Measurements from ENCODE around the gene AMD1. TPM values are rescaled to one million over a fixed set of nuclear protein-coding genes. Genes with fewer than 3 reads are reported as not detected.

Gene AMD1
- total RNA-seq, 1 experiment from 2014 or later: 46.4 TPM

GRCh38 chr6:110939429-110940200, 65.0 kb downstream of the AMD1 start:
- intact Hi-C loops (cut with micrococcal nuclease; ENCODE audit: unreplicated experiment): no loop called here
- Histone ChIP-seq H3K9me3 (ENCODE audit: insufficient read depth, low read depth) (no peaks in the 10 kb centered on the region), H3K27ac (no peak overlapping the region), H3K4me1 (replicated peaks; ENCODE audit: insufficient read depth) (peaks cover 4% of the 10 kb centered on the region), H3K27me3 (ENCODE audit: insufficient read depth, low read depth) (no peaks in the 10 kb centered on the region), H3K9me2 (ENCODE audit: insufficient read depth) (no peaks in the 10 kb centered on the region), H4K20me1 (ENCODE audit: insufficient read depth) (no peaks in the 10 kb centered on the region), H3F3A (ENCODE audit: insufficient read depth, low read depth) (peaks cover 4% of the 10 kb centered on the region; the same call in 1 of the 2 replicates), H3K4me3 (no peak overlapping the region), H3K4me2 (no peak overlapping the region), H2AFZ (no peak overlapping the region), H3K36me3 (ENCODE audit: low read depth) (no peaks in the 10 kb centered on the region), H3K79me2 (ENCODE audit: low read depth) (no peaks in the 10 kb centered on the region)
- no peak for DNase-seq
- ChIA-PET POLR2A (ENCODE audit: unreplicated experiment) (no interaction called here), CTCF (no interaction called here)
- no TSS peak for BruUV-seq (replicated peaks)
- TF ChIP-seq CTCF (conservative IDR thresholded peaks at IDR 0.05) (no peak), EZH2 (IDR thresholded peaks at IDR 0.05; ENCODE audit: low read depth) (no peak)

- H3K4me3 ChIP-seq: no peak overlapping the region
- intact Hi-C loops (cut with micrococcal nuclease; ENCODE audit: unreplicated experiment): loop anchor here (2.0 kb wide), 1 partner anchor 68 kb away; no protein-coding TSS in a partner anchor
- POLR2A ChIA-PET (ENCODE audit: unreplicated experiment): interaction anchor here (0.6 to 0.8 kb wide), 5 partner anchors 8 to 214 kb away, joined by 5 to 12 read pairs (median 10); partner anchors contain the start of genes AMD1 and RPF2
- TF ChIP-seq EZH2 (IDR thresholded peaks at IDR 0.05; ENCODE audit: low read depth) (no peak), CTCF (conservative IDR thresholded peaks at IDR 0.05) (no peak)
- H3K36me3 ChIP-seq (ENCODE audit: low read depth): no peaks in the 10 kb centered on the region
- DNase-seq: peak; percentile 18 to 93
- CTCF ChIA-PET: interaction anchor here (0.6 to 1.0 kb wide), 8 partner anchors 103 to 1359 kb away, joined by 3 to 7 read pairs (median 4); no protein-coding TSS in a partner anchor
- BruUV-seq (replicated peaks): no TSS peak
- no peaks in the 10 kb centered on the region for H4K20me1 ChIP-seq (ENCODE audit: insufficient read depth)
- no peaks in the 10 kb centered on the region for H3K27me3 ChIP-seq (ENCODE audit: insufficient read depth, low read depth)
- H3K27ac ChIP-seq: peak overlapping the region; percentile 62
- H3K9me3 ChIP-seq (ENCODE audit: insufficient read depth, low read depth): no peaks in the 10 kb centered on the region
- peaks cover 15% of the 10 kb centered on the region; the same call in 1 of the 2 replicates for H3F3A ChIP-seq (ENCODE audit: insufficient read depth, low read depth)
- H3K79me2 ChIP-seq (ENCODE audit: low read depth): no peaks in the 10 kb centered on the region
- H3K4me1 ChIP-seq (replicated peaks; ENCODE audit: insufficient read depth): peaks cover 14% of the 10 kb centered on the region
- no peaks in the 10 kb centered on the region for H3K9me2 ChIP-seq (ENCODE audit: insufficient read depth)
- peak overlapping the region; percentile 62 for H3K4me2 ChIP-seq
- no peak overlapping the region for H2AFZ ChIP-seq
These were observed 70.1 kb downstream of the AMD1 start for GRCh38 chr6:110944681-110945151.

Other genes starting within 250 kb of the AMD1 start
- 34.0 and 36.8 TPM in 2 replicates for gene CDK19, start 59.3 kb upstream of the AMD1 start, total RNA-seq (2021)
- 27.9 and 28.5 TPM in 2 replicates for gene GTF3C6, start 83.9 kb downstream of the AMD1 start, total RNA-seq (2021)
- 24.7 and 25.6 TPM in 2 replicates for gene RPF2, start 107.3 kb downstream of the AMD1 start, total RNA-seq (2021)
- 1.7 and 2.5 TPM in 2 replicates for gene SLC16A10, start 212.7 kb downstream of the AMD1 start, total RNA-seq (2021)